Measurements from ENCODE around the gene PARD3B.

The PARD3B gene

GRCh38 chr2:205511221-205511620, 965.9 kb downstream of the PARD3B start:
- DNase-seq (ENCODE audit: extremely low read depth in 1 of 2, low read depth in 1 of 2), result no peak

- no peak for DNase-seq (ENCODE audit: extremely low read depth in 1 of 2, low read depth in 1 of 2)
These were observed 966.4 kb downstream of the PARD3B start for GRCh38 chr2:205511641-205512040.

DNA sequence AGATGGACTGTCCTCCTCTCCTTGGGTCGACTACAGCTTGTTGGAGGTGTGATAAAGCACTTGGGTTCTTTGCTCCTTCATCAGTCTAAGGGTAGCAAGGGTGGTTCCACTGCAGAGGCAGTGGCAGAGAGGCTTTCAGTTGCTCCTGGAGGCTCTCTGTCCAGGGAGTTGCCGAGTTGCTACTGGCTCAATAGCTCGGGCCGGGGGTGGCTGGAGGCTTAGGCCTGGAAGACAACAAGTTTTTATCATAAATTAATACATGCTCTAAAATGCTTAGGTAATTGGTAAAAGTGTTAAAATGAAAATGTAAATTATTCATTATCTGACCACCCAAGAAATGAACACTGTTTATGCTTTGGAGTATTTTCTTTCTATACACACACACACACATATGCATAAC, 975.0 kb downstream of the PARD3B start:
- DNase-seq (ENCODE audit: extremely low read depth in 1 of 2, low read depth in 1 of 2), result no peak

GRCh38 chr2:205524656-205525055, 979.4 kb downstream of the PARD3B start:
- no peak for DNase-seq (ENCODE audit: extremely low read depth in 1 of 2, low read depth in 1 of 2)

- no peak for DNase-seq (ENCODE audit: extremely low read depth in 1 of 2, low read depth in 1 of 2)
These were observed 982.5 kb downstream of the PARD3B start for GRCh38 chr2:205527801-205528200.

- DNase-seq (ENCODE audit: extremely low read depth in 1 of 2, low read depth in 1 of 2), result no peak
These were observed 985.8 kb downstream of the PARD3B start for GRCh38 chr2:205531072-205531471.

DNA sequence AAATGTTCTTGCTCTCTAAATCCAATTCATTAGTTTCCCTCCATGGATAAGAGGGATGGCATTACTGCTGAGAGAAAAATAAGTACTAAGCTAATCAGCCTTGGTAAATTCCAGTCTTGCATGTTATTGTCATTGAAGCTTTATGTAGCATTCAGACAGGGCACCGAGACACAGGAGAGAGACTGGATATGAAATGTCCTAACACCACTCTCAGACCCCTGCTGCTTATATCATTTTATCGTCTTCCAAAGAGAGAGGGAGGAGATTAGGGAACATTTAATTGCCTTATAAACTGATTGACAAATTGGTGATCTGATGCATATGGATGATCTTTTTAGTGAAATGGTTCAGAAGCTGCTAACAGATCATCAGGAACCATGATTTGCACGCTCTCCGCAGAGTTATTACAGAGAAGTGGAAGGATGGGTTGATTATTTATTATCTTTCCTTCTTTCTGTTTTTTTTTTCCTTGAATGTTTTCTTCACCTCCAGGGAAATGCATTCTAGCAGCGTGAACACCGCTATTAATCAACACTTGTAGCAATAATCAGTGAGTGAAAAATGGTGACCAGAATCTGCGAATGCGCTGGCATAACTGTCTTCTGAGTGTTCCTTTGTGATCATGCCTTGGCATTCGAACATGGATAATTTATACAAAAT, 986.3 kb downstream of the PARD3B start:
- no peak for DNase-seq (ENCODE audit: extremely low read depth in 1 of 2, low read depth in 1 of 2)

GRCh38 chr2:205535001-205535400, 989.7 kb downstream of the PARD3B start:
- DNase-seq (ENCODE audit: extremely low read depth in 1 of 2, low read depth in 1 of 2), result no peak

- no peak for DNase-seq (ENCODE audit: extremely low read depth in 1 of 2, low read depth in 1 of 2)
These were observed 994.3 kb downstream of the PARD3B start for GRCh38 chr2:205539603-205540002.

DNA sequence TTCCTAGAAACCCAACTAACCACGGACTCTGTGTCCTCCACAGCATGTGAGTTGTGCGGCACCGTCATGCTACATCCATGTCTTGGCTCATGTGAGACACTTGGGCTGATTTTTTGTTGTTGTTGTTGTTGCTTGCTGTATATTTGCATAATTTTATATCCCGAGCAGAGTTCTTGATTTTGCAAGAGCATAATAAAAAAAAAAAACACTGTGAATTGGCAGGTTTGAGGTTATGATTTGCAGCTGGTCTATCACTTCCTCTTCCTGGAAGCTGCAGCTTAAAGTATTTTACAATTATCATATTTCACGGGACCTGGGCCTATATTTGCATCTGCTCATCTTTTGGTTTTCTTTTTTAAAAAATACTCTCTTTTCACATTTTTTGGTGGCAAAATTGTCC, 994.8 kb downstream of the PARD3B start:
- no peak for DNase-seq (ENCODE audit: extremely low read depth in 1 of 2, low read depth in 1 of 2)

- DNase-seq (ENCODE audit: extremely low read depth in 1 of 2, low read depth in 1 of 2), result no peak
These were observed 998.1 kb downstream of the PARD3B start for GRCh38 chr2:205543262-205543843.

GRCh38 chr2:205543937-205544702, 998.8 kb downstream of the PARD3B start:
- DNase-seq (ENCODE audit: extremely low read depth in 1 of 2, low read depth in 1 of 2), result no peak

GRCh38 chr2:205545971-205546816, 1000.9 kb downstream of the PARD3B start:
- DNase-seq (ENCODE audit: extremely low read depth in 1 of 2, low read depth in 1 of 2), result no peak

- DNase-seq (ENCODE audit: extremely low read depth in 1 of 2, low read depth in 1 of 2), result no peak
These were observed 1010.4 kb downstream of the PARD3B start for GRCh38 chr2:205555566-205556230.

GRCh38 chr2:205556357-205556756, 1011.1 kb downstream of the PARD3B start:
- DNase-seq (ENCODE audit: extremely low read depth in 1 of 2, low read depth in 1 of 2), result no peak

DNA sequence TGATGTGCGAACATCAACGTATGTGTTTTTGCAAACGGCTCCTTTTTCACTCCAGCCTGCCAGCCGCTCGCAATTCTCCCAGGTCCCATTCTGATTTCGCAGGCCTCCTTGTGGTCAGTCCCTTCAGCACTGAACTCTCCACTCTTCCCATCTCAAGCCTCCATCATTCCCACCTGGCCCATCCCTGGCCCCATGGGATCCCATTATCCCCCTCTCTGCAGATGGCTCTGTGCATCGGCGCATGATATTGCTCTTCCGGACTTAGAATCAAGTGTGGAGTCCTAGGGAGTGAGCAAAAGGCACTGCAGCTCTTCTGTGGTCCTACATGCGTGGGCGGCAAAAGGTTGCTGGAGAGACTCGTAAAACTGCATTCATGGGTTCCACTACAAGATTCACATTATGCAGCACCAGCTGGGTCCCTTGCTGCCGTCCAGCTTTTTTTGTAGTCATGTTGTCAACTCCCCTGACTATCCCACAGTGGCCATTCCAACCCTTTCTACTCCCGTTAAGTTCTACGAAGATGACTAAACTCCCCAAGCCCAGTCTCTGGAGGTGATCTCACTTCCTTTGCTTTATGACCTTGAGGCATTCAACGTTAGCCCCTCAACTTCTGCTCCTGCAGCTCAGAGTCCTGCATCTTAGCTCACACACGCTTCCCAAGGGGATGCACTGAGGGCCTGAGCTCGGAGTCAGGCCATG, 1011.7 kb downstream of the PARD3B start:
- no peak for DNase-seq (ENCODE audit: extremely low read depth in 1 of 2, low read depth in 1 of 2)

- no peak for DNase-seq (ENCODE audit: extremely low read depth in 1 of 2, low read depth in 1 of 2)
These were observed 1012.6 kb downstream of the PARD3B start for GRCh38 chr2:205557873-205558272.

DNA sequence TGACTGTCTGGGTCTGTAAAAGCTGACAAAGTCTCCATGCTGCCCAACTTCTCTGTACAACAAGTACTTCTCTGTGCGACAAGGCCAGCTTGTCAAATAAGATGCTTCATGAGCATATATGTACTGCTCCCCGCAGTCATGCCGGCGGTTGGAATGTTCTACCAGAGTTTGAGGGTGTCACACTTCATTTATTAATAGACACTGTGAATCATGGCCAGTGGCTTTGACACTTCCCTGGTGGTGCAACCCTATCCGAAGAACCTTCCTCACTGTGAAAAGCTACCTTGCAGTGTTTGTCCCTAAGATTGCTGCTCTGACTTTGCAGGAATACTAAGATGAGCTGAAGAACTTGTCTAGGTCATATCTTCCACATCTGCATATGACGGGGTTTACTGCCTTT, 1016.2 kb downstream of the PARD3B start:
- DNase-seq (ENCODE audit: extremely low read depth in 1 of 2, low read depth in 1 of 2), result no peak

GRCh38 chr2:205563646-205564045, 1018.4 kb downstream of the PARD3B start:
- DNase-seq (ENCODE audit: extremely low read depth in 1 of 2, low read depth in 1 of 2), result no peak
